HG03439 (cell line): ENCODE measurements around the gene STAT3.

Experiments
- ATAC-seq: cut with Tn5 transposase; IDR thresholded peaks from one replicate; pipeline ENCODE4 v1.9.1; 2021; ENCODE audit warnings: mild to moderate bottlenecking, moderate library complexity; ENCODE audit not compliant: unreplicated experiment

The STAT3 gene

GRCh38 chr17:42282478-42283080 lies 105.7 kb downstream of the STAT3 start:
- no peak for ATAC-seq

- no peak for ATAC-seq
Observed at GRCh38 chr17:42281571-42282096, 106.6 kb downstream of the STAT3 start.

GRCh38 chr17:42279776-42280630 lies 108.2 kb downstream of the STAT3 start:
- no peak for ATAC-seq

- ATAC-seq = no peak
Observed at GRCh38 chr17:42277342-42277712, 110.9 kb downstream of the STAT3 start.

GRCh38 chr17:42276609-42277341 lies 111.5 kb downstream of the STAT3 start:
- ATAC-seq = no peak

- no peak for ATAC-seq
Observed at GRCh38 chr17:42276359-42276608, 112.0 kb downstream of the STAT3 start, which contains the start of gene STAT5B. Gene STAT5B (minus strand): TSS chr17:42276391. CDS start chr17:42232127, 44,264 bp downstream.

GRCh38 chr17:42275527-42276358 lies 112.5 kb downstream of the STAT3 start:
- ATAC-seq = no peak

GRCh38 chr17:42274812-42275526 lies 113.3 kb downstream of the STAT3 start:
- no peak for ATAC-seq

- no peak for ATAC-seq
Observed at GRCh38 chr17:42274253-42274542, 114.0 kb downstream of the STAT3 start.

GRCh38 chr17:42273474-42274252 lies 114.6 kb downstream of the STAT3 start:
- no peak for ATAC-seq

- no peak for ATAC-seq
Observed at GRCh38 chr17:42272162-42272907, 115.9 kb downstream of the STAT3 start.

- ATAC-seq = no peak
Observed at GRCh38 chr17:42271779-42272035, 116.5 kb downstream of the STAT3 start.

GRCh38 chr17:42271006-42271778 lies 117.0 kb downstream of the STAT3 start:
- ATAC-seq = no peak

- no peak for ATAC-seq
Observed at GRCh38 chr17:42270596-42270995, 117.6 kb downstream of the STAT3 start.

GRCh38 chr17:42270170-42270535 lies 118.1 kb downstream of the STAT3 start:
- ATAC-seq = no peak

GRCh38 chr17:42268236-42268635 lies 120.0 kb downstream of the STAT3 start:
- ATAC-seq = no peak

GRCh38 chr17:42266918-42267766 lies 121.1 kb downstream of the STAT3 start:
- no peak for ATAC-seq

- no peak for ATAC-seq
Observed at GRCh38 chr17:42266462-42266861, 121.8 kb downstream of the STAT3 start.
